Panc1 (cell line): ENCODE results near the gene LSS. TPM values are rescaled to one million over a fixed set of nuclear protein-coding genes. Genes with fewer than 3 reads are reported as not detected.
"Not testable (repeated sequence)": the region's sequence is repeated elsewhere in the genome, so short reads cannot be mapped to it uniquely, and the experiment has no call there.

Source experiments
- ATAC-seq: fragments of 200-7000 bp; cut with Tn5 transposase; 2 replicates; pipeline ENCODE4 v1.9.1; 2020; ENCODE audit warnings: mild to moderate bottlenecking, moderate library complexity
- BruUV-seq: library from RNA; stranded (reverse); fragments of 400-500 nt; replicated peaks from 2 replicates; lab custom pipeline; 2021; lab: Mats Ljungman, UMichigan
- CTCF ChIA-PET: fragments of 300-600 bp; sonication (Branson Sonifier 250); formaldehyde crosslinking; loops from one replicate; lab custom pipeline; 2022; ENCODE audit warnings: antibody characterized with exemption; lab: Charles Lee
- POLR2A ChIA-PET: fragments of 300-600 bp; sonication (Branson Sonifier 250); formaldehyde crosslinking; loops from one replicate; lab custom pipeline; 2022; ENCODE audit warnings: antibody characterized with exemption; lab: Charles Lee
- DNase-seq: peaks from one replicate; pipeline ENCODE4 v3.0.0-alpha.2; 2010; ENCODE audit warnings: low read depth, low spot score
- H3K27ac ChIP-seq: 2 replicates; pipeline ENCODE4 v1.5.1; 2011; ENCODE audit warnings: mild to moderate bottlenecking, low read length, inconsistent platforms
- H3K27me3 ChIP-seq: fragments of 200-500 bp; sonication (Bioruptor generic); 2 replicates; pipeline ENCODE4 v1.6.0; 2014; ENCODE audit warnings: low read length, inconsistent platforms; ENCODE audit not compliant: control insufficient read depth, insufficient read depth
- H3K36me3 ChIP-seq: fragments of 200-500 bp; sonication (Bioruptor generic); 2 replicates; pipeline ENCODE4 v1.5.1; 2014; ENCODE audit warnings: inconsistent platforms, mild to moderate bottlenecking, low read length, moderate library complexity; ENCODE audit not compliant: control insufficient read depth, insufficient read depth
- H3K4me1 ChIP-seq: 2 replicates; pipeline ENCODE4 v1.5.1; 2011; ENCODE audit warnings: inconsistent platforms, mild to moderate bottlenecking, low read length, moderate library complexity; ENCODE audit not compliant: control insufficient read depth, insufficient read depth
- H3K4me3 ChIP-seq, 2 experiments: 2 replicates each; pipeline ENCODE4 v1.5.1; 2011 to 2012; ENCODE audit warnings: low read depth in 2 of 2, low read length in 2 of 2, mild to moderate bottlenecking in 2 of 2, inconsistent platforms in 1 of 2, moderate library complexity in 1 of 2
- H3K9me3 ChIP-seq: fragments of 200-500 bp; sonication (Bioruptor generic); 2 replicates; pipeline ENCODE4 v1.5.1; 2014; ENCODE audit warnings: low read depth, mild to moderate bottlenecking, inconsistent platforms, low read length, moderate library complexity; ENCODE audit not compliant: control insufficient read depth, insufficient read depth
- POLR2AphosphoS5 ChIP-seq: IDR thresholded peaks from 2 replicates; pipeline ENCODE4 v1.6.1; 2012; ENCODE audit warnings: mild to moderate bottlenecking, low read depth, low read length, moderate library complexity
- SIN3A ChIP-seq: IDR thresholded peaks from 2 replicates; pipeline ENCODE4 v1.6.1; 2012; ENCODE audit warnings: low read depth, mild to moderate bottlenecking, low read length, moderate library complexity, borderline replicate concordance; ENCODE audit not compliant: insufficient read depth
- TCF7L2 ChIP-seq: IDR thresholded peaks from 2 replicates; pipeline ENCODE4 v1.6.1; 2011; ENCODE audit warnings: mild to moderate bottlenecking, low read depth, low read length, inconsistent platforms
- in situ Hi-C: cut with HindIII; loops from 2 replicates; pipeline ENCODE4 v1.10.0; 2016; ENCODE audit warnings: low sequenced_read_pairs, low pct_unique_long_range_greater_than_20kb
- intact Hi-C: fragments of 100-400 bp; cut with micrococcal nuclease; formaldehyde crosslinking; loops from one replicate; pipeline ENCODE4 v1.10.0; 2022; ENCODE audit not compliant: unreplicated experiment
- total RNA-seq: library from RNA; stranded (reverse); gene quantifications from one replicate; pipeline ENCODE4 v1.2.1, GENCODE V29; 2021; ENCODE audit not compliant: unreplicated experiment
- TF ChIP-seq, protein P1 (sequence below): fragments of 450-650 bp; IDR thresholded peaks from 2 replicates; pipeline ENCODE4 v1.5.1; 2017; ENCODE audit warnings: mild to moderate bottlenecking
- TF ChIP-seq, protein P2 (sequence below), 2 experiments: IDR thresholded peaks; 2 replicates each; pipeline ENCODE4 v1.6.1; 2011 to 2012; ENCODE audit warnings: low read depth in 2 of 2, control low read depth in 1 of 2, low read length in 1 of 2, mild to moderate bottlenecking in 1 of 2, moderate library complexity in 1 of 2; ENCODE audit not compliant: insufficient read depth in 1 of 2

Gene LSS
- total RNA-seq, 1 experiment from 2014 or later: 111 TPM

DNA sequence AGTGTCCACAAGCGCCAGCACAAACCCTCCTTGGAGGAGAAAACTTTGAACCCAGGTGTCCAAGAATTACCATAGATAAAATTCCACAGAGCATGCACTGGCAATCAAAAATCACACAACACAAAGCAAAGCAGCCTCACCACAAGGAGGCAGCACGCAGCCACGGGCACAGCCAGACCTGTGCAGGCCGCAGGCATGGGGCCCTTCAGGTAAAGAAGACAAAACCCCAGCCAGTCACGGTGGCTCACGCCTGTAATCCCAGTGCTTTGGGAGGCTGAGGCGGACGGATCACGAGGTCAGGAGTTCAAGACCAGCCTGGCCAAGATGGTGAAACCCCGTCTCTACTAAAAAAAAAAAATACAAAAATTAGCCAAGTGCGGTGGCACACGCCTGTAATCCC, 81.1 kb downstream of the LSS start:
- in situ Hi-C loops, H3K9me3 ChIP-seq, H3K4me1 ChIP-seq, H3K27ac ChIP-seq, H3K4me3 ChIP-seq, intact Hi-C loops, BruUV-seq, POLR2A ChIA-PET, H3K27me3 ChIP-seq, H3K36me3 ChIP-seq: not testable (repeated sequence)
- TF ChIP-seq, protein P1, sequence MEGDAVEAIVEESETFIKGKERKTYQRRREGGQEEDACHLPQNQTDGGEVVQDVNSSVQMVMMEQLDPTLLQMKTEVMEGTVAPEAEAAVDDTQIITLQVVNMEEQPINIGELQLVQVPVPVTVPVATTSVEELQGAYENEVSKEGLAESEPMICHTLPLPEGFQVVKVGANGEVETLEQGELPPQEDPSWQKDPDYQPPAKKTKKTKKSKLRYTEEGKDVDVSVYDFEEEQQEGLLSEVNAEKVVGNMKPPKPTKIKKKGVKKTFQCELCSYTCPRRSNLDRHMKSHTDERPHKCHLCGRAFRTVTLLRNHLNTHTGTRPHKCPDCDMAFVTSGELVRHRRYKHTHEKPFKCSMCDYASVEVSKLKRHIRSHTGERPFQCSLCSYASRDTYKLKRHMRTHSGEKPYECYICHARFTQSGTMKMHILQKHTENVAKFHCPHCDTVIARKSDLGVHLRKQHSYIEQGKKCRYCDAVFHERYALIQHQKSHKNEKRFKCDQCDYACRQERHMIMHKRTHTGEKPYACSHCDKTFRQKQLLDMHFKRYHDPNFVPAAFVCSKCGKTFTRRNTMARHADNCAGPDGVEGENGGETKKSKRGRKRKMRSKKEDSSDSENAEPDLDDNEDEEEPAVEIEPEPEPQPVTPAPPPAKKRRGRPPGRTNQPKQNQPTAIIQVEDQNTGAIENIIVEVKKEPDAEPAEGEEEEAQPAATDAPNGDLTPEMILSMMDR: peak; percentile 91
- ATAC-seq: peak; percentile 74
- CTCF ChIA-PET: interaction anchor here (0.7 kb wide), 1 partner anchor 20 kb away, joined by 3 read pairs; no protein-coding TSS in a partner anchor
- DNase-seq: peak; percentile 32

DNA sequence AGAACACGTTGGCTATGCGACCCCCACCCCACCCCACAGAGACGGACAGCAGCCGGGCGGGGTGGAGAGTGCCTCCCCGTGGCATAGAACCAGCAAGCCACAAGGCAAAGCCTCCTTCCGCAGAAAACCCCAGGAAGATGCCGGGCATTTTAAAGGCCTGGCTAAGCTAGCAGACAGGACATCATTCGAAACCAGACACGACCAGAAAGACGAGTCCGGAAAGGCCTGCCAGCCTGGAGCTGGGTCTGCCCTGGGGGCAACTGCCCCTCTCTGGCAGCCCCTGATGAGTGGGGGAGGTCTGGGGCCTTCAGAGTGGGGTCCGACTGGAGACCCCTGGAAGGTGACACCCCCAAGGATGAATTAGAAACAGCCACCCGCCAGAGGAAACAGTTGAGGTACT, 81.7 kb downstream of the LSS start:
- BruUV-seq: no TSS peak
- POLR2A ChIA-PET: no interaction called here
- Histone ChIP-seq H3K27me3 (no peaks in the 10 kb centered on the region), H3K27ac (no peak overlapping the region), H3K4me3 (no peak overlapping the region), H3K9me3 (no peaks in the 10 kb centered on the region), H3K36me3 (no peaks in the 10 kb centered on the region), H3K4me1 (no peaks in the 10 kb centered on the region)
- CTCF ChIA-PET: no interaction called here
- ATAC-seq (no peak), DNase-seq (no peak)
- in situ Hi-C loops (no loop called here), intact Hi-C loops (no loop called here)
- no peak for TF ChIP-seq SIN3A
- TF ChIP-seq, protein P2, sequence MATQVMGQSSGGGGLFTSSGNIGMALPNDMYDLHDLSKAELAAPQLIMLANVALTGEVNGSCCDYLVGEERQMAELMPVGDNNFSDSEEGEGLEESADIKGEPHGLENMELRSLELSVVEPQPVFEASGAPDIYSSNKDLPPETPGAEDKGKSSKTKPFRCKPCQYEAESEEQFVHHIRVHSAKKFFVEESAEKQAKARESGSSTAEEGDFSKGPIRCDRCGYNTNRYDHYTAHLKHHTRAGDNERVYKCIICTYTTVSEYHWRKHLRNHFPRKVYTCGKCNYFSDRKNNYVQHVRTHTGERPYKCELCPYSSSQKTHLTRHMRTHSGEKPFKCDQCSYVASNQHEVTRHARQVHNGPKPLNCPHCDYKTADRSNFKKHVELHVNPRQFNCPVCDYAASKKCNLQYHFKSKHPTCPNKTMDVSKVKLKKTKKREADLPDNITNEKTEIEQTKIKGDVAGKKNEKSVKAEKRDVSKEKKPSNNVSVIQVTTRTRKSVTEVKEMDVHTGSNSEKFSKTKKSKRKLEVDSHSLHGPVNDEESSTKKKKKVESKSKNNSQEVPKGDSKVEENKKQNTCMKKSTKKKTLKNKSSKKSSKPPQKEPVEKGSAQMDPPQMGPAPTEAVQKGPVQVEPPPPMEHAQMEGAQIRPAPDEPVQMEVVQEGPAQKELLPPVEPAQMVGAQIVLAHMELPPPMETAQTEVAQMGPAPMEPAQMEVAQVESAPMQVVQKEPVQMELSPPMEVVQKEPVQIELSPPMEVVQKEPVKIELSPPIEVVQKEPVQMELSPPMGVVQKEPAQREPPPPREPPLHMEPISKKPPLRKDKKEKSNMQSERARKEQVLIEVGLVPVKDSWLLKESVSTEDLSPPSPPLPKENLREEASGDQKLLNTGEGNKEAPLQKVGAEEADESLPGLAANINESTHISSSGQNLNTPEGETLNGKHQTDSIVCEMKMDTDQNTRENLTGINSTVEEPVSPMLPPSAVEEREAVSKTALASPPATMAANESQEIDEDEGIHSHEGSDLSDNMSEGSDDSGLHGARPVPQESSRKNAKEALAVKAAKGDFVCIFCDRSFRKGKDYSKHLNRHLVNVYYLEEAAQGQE (IDR thresholded peaks at IDR 0.05; ENCODE audit: insufficient read depth in 1 of 2, low read depth in 2 of 2, low read length in 1 of 2): no peak
- no peak for TF ChIP-seq TCF7L2
- TF ChIP-seq, protein P1: no peak
- TF ChIP-seq POLR2AphosphoS5: no peak
